Esophagus (tissue), 2 donors: ENCODE results near the gene ENOX1. TPM values are rescaled to one million over a fixed set of nuclear protein-coding genes. Genes with fewer than 3 reads are reported as not detected.

ENCODE experiments used
- H3K27ac ChIP-seq, 2 donors: one replicate each; pipeline ENCODE4 v1.5.1; 2013; ENCODE audit warnings: low read depth in 2 of 2, mild to moderate bottlenecking in 2 of 2, inconsistent platforms in 1 of 2, low read length in 1 of 2, moderate library complexity in 1 of 2
- H3K27me3 ChIP-seq, 2 donors: one replicate each; pipeline ENCODE4 v1.6.1; 2013; ENCODE audit warnings: low read length in 2 of 2, control low read depth in 1 of 2, mild to moderate bottlenecking in 1 of 2; ENCODE audit not compliant: insufficient read depth in 2 of 2, control insufficient read depth in 1 of 2
- H3K36me3 ChIP-seq, 2 donors: one replicate each; pipeline ENCODE4 v1.6.1; 2013; ENCODE audit warnings: low read length in 1 of 2; ENCODE audit not compliant: control insufficient read depth in 2 of 2, insufficient read depth in 2 of 2
- H3K4me1 ChIP-seq, 2 donors: one replicate each; pipeline ENCODE4 v1.6.1; 2013; ENCODE audit warnings: low read length in 1 of 2; ENCODE audit not compliant: control insufficient read depth in 2 of 2, insufficient read depth in 2 of 2
- H3K4me3 ChIP-seq, 2 donors: one replicate each; pipeline ENCODE4 v1.5.1; 2013; ENCODE audit warnings: low read length in 2 of 2, mild to moderate bottlenecking in 2 of 2, low read depth in 1 of 2, moderate library complexity in 1 of 2
- H3K9me3 ChIP-seq, 2 donors: one replicate each; pipeline ENCODE4 v1.6.1; 2013; ENCODE audit warnings: mild to moderate bottlenecking in 2 of 2, low read depth in 1 of 2, low read length in 1 of 2, moderate library complexity in 1 of 2; ENCODE audit not compliant: control insufficient read depth in 2 of 2, insufficient read depth in 1 of 2
- WGBS, 2 donors: extraction: QIAGEN DNeasy Blood & Tissue Kit; methylation state at CpG; one replicate each; pipeline ENCODE4 v1.1.7; 2013; 5-methylcytosine and 5-hydroxymethylcytosine counted together
- polyA plus RNA-seq, 2 donors: library from polyadenylated mRNA; stranded (reverse); fragments of 200-250 nt; gene quantifications; one replicate each; pipeline ENCODE4 v1.2.3, GENCODE V29; 2013
- donor health status: healthy with polysubstance abuse.
- donor health status: Bipolar disorder and iron deficiency.

The ENOX1 gene
- polyA plus RNA-seq, 2 donors, result 0.10 to 0.29 TPM

DNA sequence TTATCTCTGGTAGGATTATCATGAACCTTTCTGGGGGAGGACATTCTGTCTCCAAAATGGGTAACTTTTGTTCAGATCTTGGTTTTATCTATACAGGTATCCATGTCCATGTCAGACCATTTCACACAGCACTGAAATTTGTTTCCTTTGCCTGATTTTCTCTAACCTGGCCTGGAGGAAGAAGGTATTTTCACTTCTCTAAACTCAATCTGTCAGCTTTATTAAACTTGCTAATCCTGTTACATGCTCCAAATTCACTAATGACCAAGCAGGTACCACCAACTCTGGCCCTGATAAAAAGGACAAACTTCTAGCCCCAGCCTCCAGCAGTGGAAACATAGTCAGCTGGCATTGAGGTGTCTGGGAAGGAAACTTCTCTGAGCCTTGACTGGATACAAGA lies 529.0 kb downstream of the ENOX1 start:
- no peaks in the 10 kb centered on the region for H3K4me1 ChIP-seq
- H3K36me3 ChIP-seq, result no peaks in the 10 kb centered on the region
- H3K9me3 ChIP-seq, result no peaks in the 10 kb centered on the region

DNA sequence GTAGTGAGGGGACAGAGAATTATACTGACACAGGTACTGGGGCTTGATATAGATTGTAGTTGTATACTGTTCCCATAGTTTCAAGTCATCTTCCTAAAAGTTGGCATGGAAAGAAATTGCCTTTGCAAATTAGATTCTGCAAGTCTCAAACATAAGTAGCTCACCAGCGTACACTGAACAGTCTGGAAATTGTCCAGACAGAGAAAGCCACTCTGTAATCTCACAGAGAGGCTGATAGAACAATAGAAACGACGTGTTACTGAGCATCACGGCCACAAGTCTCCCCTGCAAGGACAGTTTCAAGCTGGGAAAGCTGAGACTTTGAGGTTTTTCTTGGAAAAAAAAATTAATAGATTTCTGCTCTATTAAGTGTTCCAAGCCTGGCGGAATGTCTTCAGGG lies 534.8 kb downstream of the ENOX1 start:
- Histone ChIP-seq H3K4me3 (no peak overlapping the region), H3K27ac (no peak overlapping the region), H3K27me3 (no peaks in the 10 kb centered on the region), H3K36me3 (no peaks in the 10 kb centered on the region), H3K4me1 (no peaks in the 10 kb centered on the region), H3K9me3 (no peaks in the 10 kb centered on the region)
- WGBS, 2 donors, result 78 to 82% methylated on average over 5 of the region's 5 CpGs

More for the DNA sequence above, 529.0 kb downstream of the ENOX1 start:
- H3K4me3 ChIP-seq, result no peak overlapping the region
- H3K27me3 ChIP-seq, result no peaks in the 10 kb centered on the region
- H3K27ac ChIP-seq, result no peak overlapping the region

DNA sequence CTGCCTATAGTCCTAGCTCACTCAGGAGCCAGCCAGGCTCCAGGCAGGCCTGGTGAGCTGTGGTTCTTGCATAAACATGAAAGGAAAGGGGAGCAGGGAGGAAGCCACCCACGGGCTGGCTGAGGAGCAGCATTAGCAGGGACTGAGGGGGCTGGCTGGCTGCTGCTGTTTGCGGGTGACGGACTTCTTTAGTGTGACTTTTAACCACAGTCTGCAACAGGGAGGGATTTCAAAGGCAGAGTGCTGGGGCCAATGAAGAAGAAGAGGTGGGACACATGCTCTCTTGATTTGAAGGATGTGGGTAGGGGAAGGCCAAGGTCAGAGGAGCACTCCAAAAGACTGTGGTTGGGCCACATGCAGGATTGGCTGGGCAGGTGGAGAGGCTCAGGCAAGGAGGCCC lies 540.4 kb downstream of the ENOX1 start:
- H3K4me1 ChIP-seq, result no peaks in the 10 kb centered on the region
- WGBS, 2 donors, result 62 to 64% methylated on average over 3 of the region's 3 CpGs
- no peak overlapping the region for H3K27ac ChIP-seq
- H3K27me3 ChIP-seq, result no peaks in the 10 kb centered on the region
- H3K9me3 ChIP-seq, result no peaks in the 10 kb centered on the region
- H3K36me3 ChIP-seq, result no peaks in the 10 kb centered on the region
- H3K4me3 ChIP-seq, result no peak overlapping the region

DNA sequence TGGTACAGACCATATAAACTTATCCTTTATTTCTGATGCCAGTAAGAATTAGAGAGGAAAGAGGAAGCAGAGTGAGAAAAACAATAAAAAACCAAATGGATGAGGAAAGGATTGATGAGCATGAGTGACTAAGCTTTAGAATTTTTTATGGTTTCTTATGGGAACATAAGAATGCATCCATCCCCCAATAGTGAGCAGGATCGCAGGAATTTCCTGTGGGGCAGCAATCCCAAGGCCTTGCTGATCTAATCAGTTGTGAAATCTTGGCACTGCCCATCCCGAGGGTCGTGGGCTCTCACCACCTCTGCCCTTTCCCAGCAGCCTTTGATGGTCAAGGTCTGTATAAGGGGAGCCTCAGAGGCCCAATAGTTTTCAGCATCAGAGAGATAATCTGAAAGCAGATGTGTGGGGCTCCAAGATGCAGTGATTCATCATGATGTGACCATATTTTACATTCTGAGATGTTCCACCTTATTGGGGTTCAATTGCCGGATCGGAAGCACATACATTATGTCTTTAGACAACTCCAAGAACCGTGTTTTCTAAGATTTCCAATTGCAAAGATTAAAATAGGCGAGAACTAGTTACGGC lies 541.3 kb downstream of the ENOX1 start:
- Histone ChIP-seq H3K36me3 (no peaks in the 10 kb centered on the region), H3K4me1 (no peaks in the 10 kb centered on the region), H3K27me3 (no peaks in the 10 kb centered on the region), H3K9me3 (no peaks in the 10 kb centered on the region), H3K27ac (no peak overlapping the region), H3K4me3 (no peak overlapping the region)
- WGBS, 2 donors, result 80 to 81% methylated on average over 8 of the region's 8 CpGs

DNA sequence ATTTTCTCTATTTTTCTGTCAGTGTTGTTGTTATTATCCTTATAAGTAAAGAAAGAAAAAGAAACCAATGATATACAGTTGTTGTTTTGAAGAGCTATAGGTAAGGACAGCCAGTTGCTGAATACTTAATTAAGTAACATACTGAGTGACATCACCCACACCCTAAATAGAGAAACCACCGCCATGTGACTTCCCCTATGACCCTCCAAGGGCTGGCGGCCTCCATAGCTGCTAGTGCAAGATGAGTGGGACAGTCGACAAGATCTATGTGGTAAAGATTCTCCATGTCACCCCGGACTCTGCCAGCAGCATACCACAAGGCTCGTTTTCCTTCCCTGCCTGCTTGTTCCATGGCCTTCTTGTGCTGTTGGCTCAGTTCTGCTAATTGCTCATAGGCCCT lies 542.3 kb downstream of the ENOX1 start:
- Histone ChIP-seq H3K4me3 (no peak overlapping the region), H3K4me1 (no peaks in the 10 kb centered on the region), H3K27me3 (no peaks in the 10 kb centered on the region), H3K9me3 (no peaks in the 10 kb centered on the region), H3K27ac (no peak overlapping the region), H3K36me3 (no peaks in the 10 kb centered on the region)
- WGBS, 2 donors, result 88 to 91% methylated on average over 5 of the region's 5 CpGs

DNA sequence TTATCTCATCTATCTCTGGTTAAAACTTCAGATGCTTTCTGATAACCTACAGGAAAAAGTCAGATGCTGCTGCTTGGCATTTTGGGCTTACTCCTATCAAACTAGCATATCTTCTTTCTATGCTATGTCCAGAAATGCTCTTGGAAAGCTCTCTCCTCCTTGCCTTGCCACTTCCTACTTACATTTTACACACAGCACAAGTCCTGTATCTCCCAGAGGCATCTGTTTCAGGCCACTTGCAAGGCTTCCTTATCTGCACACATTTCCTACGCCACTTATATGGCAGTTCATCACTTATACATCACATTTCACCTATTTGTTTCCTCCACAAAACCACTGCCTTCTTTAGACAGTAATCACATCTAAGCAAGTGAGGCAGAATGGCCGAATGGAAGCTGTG lies 543.1 kb downstream of the ENOX1 start:
- Histone ChIP-seq H3K27ac (no peak overlapping the region), H3K4me3 (no peak overlapping the region), H3K4me1 (no peaks in the 10 kb centered on the region), H3K27me3 (no peaks in the 10 kb centered on the region), H3K36me3 (no peaks in the 10 kb centered on the region), H3K9me3 (no peaks in the 10 kb centered on the region)
- WGBS, 2 donors, result 65 to 78% methylated on average over 2 of the region's 2 CpGs

DNA sequence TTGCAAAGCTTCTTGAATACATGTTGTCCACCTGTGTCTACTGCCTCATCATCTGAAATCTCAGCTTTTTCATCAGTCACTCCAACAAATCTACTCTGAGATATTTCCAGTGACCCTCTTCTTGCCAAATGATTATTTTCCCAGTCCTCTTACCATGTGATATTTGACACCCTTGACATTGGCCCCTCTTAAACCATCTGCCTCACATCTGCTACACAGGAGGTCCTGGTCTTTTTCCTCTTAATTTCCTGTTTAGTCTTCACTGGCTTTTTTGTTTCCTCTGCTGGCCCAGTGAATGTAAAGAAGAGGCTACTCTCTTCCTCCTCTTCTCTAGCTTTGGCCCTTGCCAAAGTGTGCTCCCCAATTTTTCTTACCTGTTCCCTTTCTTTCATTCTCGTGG lies 544.7 kb downstream of the ENOX1 start:
- H3K36me3 ChIP-seq, result no peaks in the 10 kb centered on the region
- H3K4me3 ChIP-seq, result no peak overlapping the region
- no peaks in the 10 kb centered on the region for H3K9me3 ChIP-seq
- H3K27ac ChIP-seq, result no peak overlapping the region
- no peaks in the 10 kb centered on the region for H3K4me1 ChIP-seq
- H3K27me3 ChIP-seq, result no peaks in the 10 kb centered on the region
- 74 to 81% methylated on average over 1 of the region's 1 CpG for WGBS, 2 donors

DNA sequence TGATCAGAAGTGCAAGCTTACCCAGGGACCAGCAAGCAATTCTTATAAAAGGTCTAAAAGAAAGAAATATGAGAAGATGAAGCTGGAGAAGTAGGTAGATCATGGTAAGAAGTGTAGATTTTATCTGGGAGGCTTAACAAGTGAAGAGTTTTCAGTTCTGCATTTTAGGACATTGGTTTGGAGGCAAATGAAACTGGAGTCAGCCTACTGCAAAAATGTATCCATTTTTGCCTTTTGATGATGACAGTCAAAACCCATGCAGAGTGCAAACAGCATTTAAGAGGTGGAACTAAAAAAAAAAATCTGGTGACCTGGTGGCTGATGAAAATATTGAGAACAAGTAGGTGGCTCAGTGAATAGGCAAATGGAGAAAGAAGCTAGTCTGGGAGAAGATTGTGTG lies 546.5 kb downstream of the ENOX1 start:
- Histone ChIP-seq H3K27me3 (no peaks in the 10 kb centered on the region), H3K27ac (no peak overlapping the region), H3K9me3 (no peaks in the 10 kb centered on the region), H3K4me1 (no peaks in the 10 kb centered on the region), H3K4me3 (no peak overlapping the region), H3K36me3 (no peaks in the 10 kb centered on the region)

DNA sequence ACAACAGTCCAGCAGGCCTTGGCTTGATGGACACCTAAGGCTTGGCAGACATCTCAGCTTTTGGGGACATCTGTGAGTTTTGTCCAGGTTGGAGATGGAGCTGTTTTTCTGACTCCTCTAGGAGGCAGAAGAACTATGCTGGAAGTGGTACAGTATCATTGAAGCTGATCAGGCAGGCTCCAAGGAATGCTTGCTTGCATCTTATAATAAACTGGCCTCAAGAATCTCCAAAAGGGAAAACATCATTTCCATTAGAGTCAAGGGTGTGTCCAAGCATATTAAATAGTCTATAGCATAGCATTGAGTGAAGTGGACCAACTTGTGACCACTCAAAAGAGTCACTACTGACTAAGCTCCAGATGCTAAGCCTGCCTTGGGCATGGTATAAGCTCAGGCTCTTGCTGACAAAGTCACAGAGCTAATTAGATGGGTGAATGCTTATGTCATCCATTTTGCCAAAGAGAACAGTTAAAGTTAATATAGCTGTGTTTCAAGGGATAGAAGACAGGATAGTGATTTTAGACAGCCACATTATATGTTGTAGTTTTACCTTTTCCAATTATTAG lies 547.4 kb downstream of the ENOX1 start:
- Histone ChIP-seq H3K36me3 (no peaks in the 10 kb centered on the region), H3K4me3 (no peak overlapping the region), H3K9me3 (no peaks in the 10 kb centered on the region), H3K27me3 (no peaks in the 10 kb centered on the region), H3K4me1 (no peaks in the 10 kb centered on the region), H3K27ac (no peak overlapping the region)

DNA sequence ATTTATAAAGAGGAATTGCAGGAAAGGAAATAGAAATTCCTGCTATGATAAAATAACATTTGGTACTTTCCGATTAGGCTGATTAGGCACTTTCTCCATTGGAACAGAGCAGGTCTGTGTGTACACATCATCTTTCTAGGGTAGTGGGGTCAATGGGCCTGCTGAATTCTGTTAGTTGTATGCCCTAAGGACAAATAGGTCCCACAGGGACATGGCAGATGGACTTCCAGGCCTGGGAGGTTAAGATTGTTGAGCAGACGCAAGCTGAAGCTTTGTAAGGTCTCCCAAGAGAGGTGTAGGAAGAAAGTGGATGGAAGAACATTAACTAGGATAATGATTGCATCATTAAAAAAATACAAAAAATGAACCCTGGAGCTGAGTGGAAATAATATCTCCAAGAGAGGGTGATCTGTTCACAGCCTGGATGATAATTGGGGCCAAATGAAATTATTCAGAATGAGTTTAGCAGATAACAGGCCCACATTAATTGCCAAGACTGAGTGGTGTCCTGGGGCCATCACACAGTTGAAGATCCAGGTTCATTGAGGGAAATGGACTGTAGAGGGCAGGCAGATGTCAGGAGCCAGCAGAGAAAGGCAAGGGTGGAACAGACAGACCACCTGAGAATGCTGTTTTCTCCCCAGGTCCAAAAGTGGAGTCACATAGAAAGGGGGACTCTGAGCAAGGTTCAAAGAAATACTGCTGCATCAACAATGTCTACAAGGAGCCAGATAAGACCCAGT lies 548.3 kb downstream of the ENOX1 start:
- Histone ChIP-seq H3K4me3 (no peak overlapping the region), H3K4me1 (no peaks in the 10 kb centered on the region), H3K36me3 (no peaks in the 10 kb centered on the region), H3K27ac (no peak overlapping the region), H3K9me3 (no peaks in the 10 kb centered on the region), H3K27me3 (no peaks in the 10 kb centered on the region)
- WGBS, 2 donors, result 90 to 92% methylated on average over 2 of the region's 2 CpGs
